Ovary (tissue), 3 donors: ENCODE data around the gene PCDH15.

Source experiments
- CTCF ChIP-seq, 3 donors: fragments of 450-650 bp in 2 of 3; fragments of 200-600 bp in 1 of 3; IDR thresholded peaks; one replicate each; pipeline versions ENCODE4 v1.5.1 to v1.8.0; 2016 to 2022; ENCODE audit warnings: antibody characterized with exemption in 3 of 3, mild to moderate bottlenecking in 1 of 3
- EP300 ChIP-seq: sonication (generic); formaldehyde crosslinking; IDR thresholded peaks from one replicate; pipeline ENCODE4 v1.6.1; 2017; ENCODE audit warnings: antibody characterized with exemption
- donor health status: DM: no; HTN: no; CAD: no.

DNA sequence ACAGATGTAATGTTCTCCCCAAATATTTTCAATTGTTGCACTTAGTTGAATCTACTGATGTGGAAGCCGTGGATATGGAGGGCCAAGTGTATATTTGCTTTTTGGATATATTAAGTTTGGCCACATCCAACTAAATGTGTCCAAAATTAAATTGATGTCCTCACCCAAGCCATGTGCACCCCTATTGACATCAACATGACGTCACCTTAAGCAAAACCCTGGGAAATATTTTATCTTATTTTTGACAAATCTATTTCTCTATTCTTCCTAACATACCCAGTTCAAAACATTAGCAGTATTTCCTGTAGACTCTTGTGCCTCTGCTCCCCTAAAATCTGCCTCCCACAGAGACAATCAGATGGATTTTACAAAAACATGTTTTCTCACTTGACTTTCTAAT lies 652.5 kb downstream of the PCDH15 start:
- TF ChIP-seq EP300 = no peak
- no peak for TF ChIP-seq CTCF (IDR thresholded peaks at IDR 0.05)
